ENCODE data around the gene SLC26A6. TPM values are rescaled to one million over a fixed set of nuclear protein-coding genes. Genes with fewer than 3 reads are reported as not detected.

SLC26A6 gene
- total RNA-seq, 6 donors from 2014 or later, result 10.5 to 66.0 (median 20.4) TPM

- Histone ChIP-seq H3K9me3 (no peaks in the 10 kb centered on the region), H3K27ac (no peak overlapping the region), H3K4me3 (no peak overlapping the region), H3K36me3 (peaks cover 13 to 49% (median 36%) of the 10 kb centered on the region in 4 donors), H3K4me1 (peaks cover 23 to 31% (median 26%) of the 10 kb centered on the region in 4 donors), H3K27me3 (no peaks in the 10 kb centered on the region)
- no peak for ATAC-seq (ENCODE audit: low FRiP score in 2 of 2)
- 93 to 96% methylated on average over 12 to 15 of the region's 17 CpGs for WGBS, 2 donors
- TF ChIP-seq POLR2A (IDR thresholded peaks at IDR 0.05) (no peak), POLR2AphosphoS5 (IDR thresholded peaks at IDR 0.05) (no peak), EP300 (IDR thresholded peaks at IDR 0.05) (no peak), CTCF (IDR thresholded peaks at IDR 0.05) (no peak)
- DNase-seq, result no peak
Measured at GRCh38 chr3:48681974-48682610, 46.8 kb upstream of the SLC26A6 start.

- Histone ChIP-seq H3K27me3 (no peaks in the 10 kb centered on the region), H3K4me1 (peaks cover 22 to 28% (median 24%) of the 10 kb centered on the region in 4 donors), H3K36me3 (peaks cover 13 to 55% (median 36%) of the 10 kb centered on the region in 4 donors), H3K27ac (no peak overlapping the region), H3K9me3 (no peaks in the 10 kb centered on the region), H3K4me3 (no peak overlapping the region)
- no peak for ATAC-seq (ENCODE audit: low FRiP score in 2 of 2)
- no peak for TF ChIP-seq EP300 (IDR thresholded peaks at IDR 0.05)
- no peak for TF ChIP-seq CTCF (IDR thresholded peaks at IDR 0.05)
- TF ChIP-seq POLR2AphosphoS5 (IDR thresholded peaks at IDR 0.05), result no peak
- TF ChIP-seq POLR2A (IDR thresholded peaks at IDR 0.05), result no peak
- DNase-seq, result no peak
- 93 to 100% methylated on average over 7 of the region's 7 CpGs for WGBS, 2 donors
Measured at GRCh38 chr3:48681541-48681880, 46.2 kb upstream of the SLC26A6 start.

GRCh38 chr3:48680811-48681540 lies 45.7 kb upstream of the SLC26A6 start:
- WGBS, 2 donors, result 96 to 97% methylated on average over 10 to 17 of the region's 17 CpGs
- Histone ChIP-seq H3K4me1 (peaks cover 17 to 23% (median 19%) of the 10 kb centered on the region in 4 donors), H3K27ac (no peak overlapping the region), H3K27me3 (no peaks in the 10 kb centered on the region), H3K4me3 (no peak overlapping the region), H3K9me3 (no peaks in the 10 kb centered on the region), H3K36me3 (peaks cover 13 to 60% (median 36%) of the 10 kb centered on the region in 4 donors)
- no peak for DNase-seq
- no peak for TF ChIP-seq EP300 (IDR thresholded peaks at IDR 0.05)
- no peak for TF ChIP-seq POLR2A (IDR thresholded peaks at IDR 0.05)
- TF ChIP-seq POLR2AphosphoS5 (IDR thresholded peaks at IDR 0.05), result no peak
- ATAC-seq (ENCODE audit: low FRiP score in 2 of 2), result no peak

GRCh38 chr3:48679411-48680391 lies 44.4 kb upstream of the SLC26A6 start:
- peaks cover 13 to 67% (median 37%) of the 10 kb centered on the region in 4 donors for H3K36me3 ChIP-seq
- H3K27me3 ChIP-seq, result no peaks in the 10 kb centered on the region
- H3K4me3 ChIP-seq, result no peak overlapping the region
- 75 to 87% methylated on average over 7 to 19 of the region's 20 CpGs for WGBS, 2 donors
- ATAC-seq (ENCODE audit: low FRiP score in 2 of 2) (no peak), DNase-seq (no peak)
- H3K9me3 ChIP-seq, result no peaks in the 10 kb centered on the region
- no peak overlapping the region for H3K27ac ChIP-seq
- TF ChIP-seq CTCF (IDR thresholded peaks at IDR 0.05) (no peak), POLR2A (IDR thresholded peaks at IDR 0.05) (no peak), POLR2AphosphoS5 (IDR thresholded peaks at IDR 0.05) (no peak), EP300 (IDR thresholded peaks at IDR 0.05) (no peak)
- peaks cover 11 to 16% (median 14%) of the 10 kb centered on the region in 4 donors for H3K4me1 ChIP-seq

Data from upper lobe of left lung (tissue), 6 donors.